Measurements from ENCODE around the gene DPT. TPM values are rescaled to one million over a fixed set of nuclear protein-coding genes. Genes with fewer than 3 reads are reported as not detected.
"Not testable (repeated sequence)": the region's sequence is repeated elsewhere in the genome, so short reads cannot be mapped to it uniquely, and the experiment has no call there.

DPT gene
- polyA plus RNA-seq, 3 donors, result not detected

DNA sequence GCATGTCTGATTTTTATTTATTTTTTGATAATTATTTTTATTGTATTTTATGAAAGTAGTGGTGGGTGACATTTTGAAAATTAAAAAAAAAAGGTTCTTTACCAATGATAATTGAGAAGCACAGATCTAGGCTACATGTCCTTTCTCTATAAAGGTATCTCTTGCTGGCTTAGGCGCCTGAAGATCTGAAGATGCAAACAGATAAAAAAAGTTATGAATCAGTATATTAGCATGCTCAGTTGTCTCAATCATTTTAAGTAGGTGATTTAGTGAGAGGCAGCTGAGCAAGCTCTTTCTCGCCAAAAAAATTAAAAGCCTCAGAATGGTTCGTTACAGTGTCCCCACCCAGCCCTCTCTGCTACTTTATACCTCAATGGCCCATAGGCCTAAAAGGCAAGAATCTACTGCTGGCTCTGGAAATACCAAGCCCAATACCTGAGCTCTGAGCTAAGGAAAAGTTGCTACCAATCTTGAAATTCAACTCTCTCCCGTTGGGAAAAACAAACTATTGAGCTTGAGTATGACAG is 42.2 kb upstream of the DPT start:
- H3K9me3 Mint-ChIP-seq, result no peaks in the 10 kb centered on the region
- TF ChIP-seq, protein P1, sequence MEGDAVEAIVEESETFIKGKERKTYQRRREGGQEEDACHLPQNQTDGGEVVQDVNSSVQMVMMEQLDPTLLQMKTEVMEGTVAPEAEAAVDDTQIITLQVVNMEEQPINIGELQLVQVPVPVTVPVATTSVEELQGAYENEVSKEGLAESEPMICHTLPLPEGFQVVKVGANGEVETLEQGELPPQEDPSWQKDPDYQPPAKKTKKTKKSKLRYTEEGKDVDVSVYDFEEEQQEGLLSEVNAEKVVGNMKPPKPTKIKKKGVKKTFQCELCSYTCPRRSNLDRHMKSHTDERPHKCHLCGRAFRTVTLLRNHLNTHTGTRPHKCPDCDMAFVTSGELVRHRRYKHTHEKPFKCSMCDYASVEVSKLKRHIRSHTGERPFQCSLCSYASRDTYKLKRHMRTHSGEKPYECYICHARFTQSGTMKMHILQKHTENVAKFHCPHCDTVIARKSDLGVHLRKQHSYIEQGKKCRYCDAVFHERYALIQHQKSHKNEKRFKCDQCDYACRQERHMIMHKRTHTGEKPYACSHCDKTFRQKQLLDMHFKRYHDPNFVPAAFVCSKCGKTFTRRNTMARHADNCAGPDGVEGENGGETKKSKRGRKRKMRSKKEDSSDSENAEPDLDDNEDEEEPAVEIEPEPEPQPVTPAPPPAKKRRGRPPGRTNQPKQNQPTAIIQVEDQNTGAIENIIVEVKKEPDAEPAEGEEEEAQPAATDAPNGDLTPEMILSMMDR (IDR thresholded peaks at IDR 0.05), result no peak
- Histone ChIP-seq H4K20me1 (ENCODE audit: insufficient read depth, low read length) (no peaks in the 10 kb centered on the region), H3K9ac (ENCODE audit: insufficient read depth, low read length, poor library complexity, severe bottlenecking) (no peak overlapping the region), H3K27me3 (ENCODE audit: control insufficient read depth in 2 of 2, insufficient read depth in 2 of 2, low read length in 2 of 2) (no peaks in the 10 kb centered on the region), H3K4me3 (replicated peaks in 1 of 3; ENCODE audit: low read depth in 2 of 3, low read length in 3 of 3) (no peak overlapping the region), H3K4me2 (replicated peaks; ENCODE audit: extremely low read depth, low read length, poor library complexity, severe bottlenecking) (no peak overlapping the region), H2AFZ (ENCODE audit: insufficient read depth, low read depth, low read length, poor library complexity, severe bottlenecking) (no peak overlapping the region), H3K36me3 (replicated peaks in 1 of 2; ENCODE audit: control insufficient read depth in 1 of 2, insufficient read depth in 2 of 2, low read length in 2 of 2) (no peaks in the 10 kb centered on the region), H3K4me1 (ENCODE audit: control insufficient read depth in 1 of 2, insufficient read depth in 2 of 2, low read length in 2 of 2) (no peaks in the 10 kb centered on the region), H3K27ac (ENCODE audit: low read depth in 1 of 2, low read length in 2 of 2) (no peak overlapping the region), H3K9me3 (replicated peaks in 1 of 2; ENCODE audit: control insufficient read depth in 1 of 2, insufficient read depth in 1 of 2, low read length in 2 of 2) (no peaks in the 10 kb centered on the region), H3K79me2 (ENCODE audit: insufficient read depth, low read length) (no peaks in the 10 kb centered on the region)
- peaks cover 0 to 2% (median 0%) of the 10 kb centered on the region in 3 donors for H3K27me3 Mint-ChIP-seq (ENCODE audit: low read depth in 3 of 3)
- no peaks in the 10 kb centered on the region for H3K36me3 Mint-ChIP-seq
- intact Hi-C loops (cut with micrococcal nuclease), result no loop called here
- WGBS (ENCODE audit: insufficient coverage), result 100% methylated on average over 3 of the region's 4 CpGs
- H3K4me1 Mint-ChIP-seq, result no peaks in the 10 kb centered on the region
- no peak overlapping the region for H3K27ac Mint-ChIP-seq
- no peak overlapping the region for H3K4me3 Mint-ChIP-seq
- no peak for DNase-seq

- H4K20me1 ChIP-seq (ENCODE audit: insufficient read depth, low read length); DNase-seq; H3K9me3 Mint-ChIP-seq; H3K9me3 ChIP-seq (replicated peaks in 1 of 2; ENCODE audit: control insufficient read depth in 1 of 2, insufficient read depth in 1 of 2, low read length in 2 of 2); H3K36me3 Mint-ChIP-seq; H3K36me3 ChIP-seq (replicated peaks in 1 of 2; ENCODE audit: control insufficient read depth in 1 of 2, insufficient read depth in 2 of 2, low read length in 2 of 2); H3K4me3 ChIP-seq (replicated peaks in 1 of 3; ENCODE audit: low read depth in 2 of 3, low read length in 3 of 3); H3K9ac ChIP-seq (ENCODE audit: insufficient read depth, low read length, poor library complexity, severe bottlenecking); H3K27ac ChIP-seq (ENCODE audit: low read depth in 1 of 2, low read length in 2 of 2); H3K4me1 ChIP-seq (ENCODE audit: control insufficient read depth in 1 of 2, insufficient read depth in 2 of 2, low read length in 2 of 2); H3K27me3 Mint-ChIP-seq (ENCODE audit: low read depth in 3 of 3); H2AFZ ChIP-seq (ENCODE audit: insufficient read depth, low read depth, low read length, poor library complexity, severe bottlenecking); H3K4me2 ChIP-seq (replicated peaks; ENCODE audit: extremely low read depth, low read length, poor library complexity, severe bottlenecking); H3K4me1 Mint-ChIP-seq; H3K27ac Mint-ChIP-seq; H3K4me3 Mint-ChIP-seq; H3K79me2 ChIP-seq (ENCODE audit: insufficient read depth, low read length); intact Hi-C loops (cut with micrococcal nuclease); H3K27me3 ChIP-seq (ENCODE audit: control insufficient read depth in 2 of 2, insufficient read depth in 2 of 2, low read length in 2 of 2): not testable (repeated sequence)
- 100% methylated on average over 1 of the region's 3 CpGs for WGBS (ENCODE audit: insufficient coverage)
Observed at GRCh38 chr1:168769893-168770292, 40.9 kb upstream of the DPT start.

Data from CD14-positive monocyte (primary cell).